Ureter (tissue), 1 donor: Measurements from ENCODE around the gene ARSB. TPM values are rescaled to one million over a fixed set of nuclear protein-coding genes. Genes with fewer than 3 reads are reported as not detected.
"Not testable (repeated sequence)": the region's sequence is repeated elsewhere in the genome, so short reads cannot be mapped to it uniquely, and the experiment has no call there.

Experiments
- DNase-seq: peaks from one replicate; pipeline ENCODE4 v3.0.0-alpha.2; 2020; ENCODE audit warnings: low spot score
- total RNA-seq: library from RNA; stranded (reverse); gene quantifications from one replicate; pipeline ENCODE4 v1.2.4, GENCODE V29; 2023
- donor health status: DM: yes; HTN: yes; CAD: no.

Gene ARSB
- total RNA-seq, 1 donor from 2014 or later = 9.9 TPM

- no peak for DNase-seq
These were observed 81.8 kb downstream of the ARSB start for GRCh38 chr5:78903353-78903752.

DNA sequence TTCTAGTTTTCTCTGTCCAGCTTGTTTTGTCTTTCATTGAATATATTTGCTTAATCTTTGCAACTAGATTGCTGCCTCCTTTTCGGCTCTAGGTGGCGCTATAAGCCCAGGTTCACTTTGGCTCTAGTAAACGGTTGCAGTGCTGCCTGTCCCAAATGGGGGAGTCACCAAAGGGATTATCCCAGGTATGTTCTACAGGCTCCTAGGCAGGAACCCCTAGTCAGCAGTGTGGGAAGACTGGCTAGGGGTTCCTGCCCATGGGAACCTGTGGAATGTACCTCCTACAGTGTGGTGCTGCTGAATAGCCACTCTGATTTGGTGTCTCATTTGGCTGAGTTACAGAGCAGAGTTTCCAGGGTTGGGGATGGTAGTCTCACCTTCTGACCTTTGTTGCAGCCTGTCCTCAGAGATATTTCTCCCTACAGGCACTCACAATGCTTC, 85.2 kb downstream of the ARSB start:
- DNase-seq = no peak

DNA sequence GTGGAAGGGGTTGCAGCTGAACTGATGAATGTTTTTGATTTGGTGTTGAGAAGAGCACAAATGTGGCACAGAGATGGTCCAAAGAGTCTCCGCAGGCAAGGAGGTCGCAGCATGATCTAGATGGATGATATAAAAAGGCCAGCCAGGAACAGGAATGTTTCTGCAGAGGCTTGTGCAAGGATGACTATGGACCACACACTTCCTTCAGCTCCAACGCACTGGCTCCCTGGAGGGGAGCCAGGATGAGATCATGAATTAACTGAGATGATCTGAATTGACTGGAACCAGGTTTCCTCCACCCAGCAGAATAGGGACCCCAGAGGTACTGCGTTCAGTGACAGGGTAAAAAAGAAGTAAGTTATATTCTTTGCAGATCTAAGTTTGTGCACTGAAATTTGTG, 89.0 kb downstream of the ARSB start:
- no peak for DNase-seq

- no peak for DNase-seq
These were observed 89.5 kb downstream of the ARSB start for GRCh38 chr5:78895616-78896015.

- DNase-seq = no peak
These were observed 91.0 kb downstream of the ARSB start for GRCh38 chr5:78893940-78894677.

GRCh38 chr5:78890667-78891379, 94.3 kb downstream of the ARSB start:
- no peak for DNase-seq

DNA sequence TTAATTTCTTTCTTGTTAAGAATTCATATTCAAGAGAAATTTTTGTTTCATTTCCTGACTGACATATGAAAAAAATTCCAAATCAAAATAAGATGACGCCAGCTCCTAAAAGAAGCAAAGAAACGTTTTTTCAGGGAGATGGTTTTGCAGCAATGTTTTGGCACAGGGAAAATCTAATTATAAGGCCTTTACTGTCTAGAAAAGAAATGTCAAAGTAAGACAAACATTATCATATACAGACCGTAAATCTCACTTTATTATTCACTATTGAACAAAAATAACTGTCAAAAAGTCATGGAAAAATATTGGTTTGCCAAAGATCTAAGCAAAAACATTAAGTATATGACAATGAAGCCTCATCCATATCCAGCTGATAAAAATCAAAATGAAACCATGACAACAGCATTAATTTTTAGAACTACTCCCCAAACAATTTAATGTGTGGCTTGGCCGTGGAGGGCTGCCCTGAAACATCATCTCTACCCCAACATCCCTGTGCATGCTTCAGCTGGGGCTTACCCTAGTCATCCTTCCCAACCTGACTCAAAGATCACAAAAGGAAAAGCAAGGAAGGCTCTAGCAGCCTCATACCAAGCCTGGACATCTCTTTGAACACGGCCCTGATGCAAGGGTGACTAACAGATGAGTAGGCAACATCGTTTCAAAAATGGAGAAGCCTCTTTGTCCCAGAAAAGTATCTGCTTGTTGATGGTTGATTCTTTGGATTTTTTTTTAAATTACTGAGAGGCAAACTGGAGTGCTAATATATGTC, 95.6 kb downstream of the ARSB start:
- DNase-seq = no peak

- no peak for DNase-seq
These were observed 96.3 kb downstream of the ARSB start for GRCh38 chr5:78888580-78889368.

DNA sequence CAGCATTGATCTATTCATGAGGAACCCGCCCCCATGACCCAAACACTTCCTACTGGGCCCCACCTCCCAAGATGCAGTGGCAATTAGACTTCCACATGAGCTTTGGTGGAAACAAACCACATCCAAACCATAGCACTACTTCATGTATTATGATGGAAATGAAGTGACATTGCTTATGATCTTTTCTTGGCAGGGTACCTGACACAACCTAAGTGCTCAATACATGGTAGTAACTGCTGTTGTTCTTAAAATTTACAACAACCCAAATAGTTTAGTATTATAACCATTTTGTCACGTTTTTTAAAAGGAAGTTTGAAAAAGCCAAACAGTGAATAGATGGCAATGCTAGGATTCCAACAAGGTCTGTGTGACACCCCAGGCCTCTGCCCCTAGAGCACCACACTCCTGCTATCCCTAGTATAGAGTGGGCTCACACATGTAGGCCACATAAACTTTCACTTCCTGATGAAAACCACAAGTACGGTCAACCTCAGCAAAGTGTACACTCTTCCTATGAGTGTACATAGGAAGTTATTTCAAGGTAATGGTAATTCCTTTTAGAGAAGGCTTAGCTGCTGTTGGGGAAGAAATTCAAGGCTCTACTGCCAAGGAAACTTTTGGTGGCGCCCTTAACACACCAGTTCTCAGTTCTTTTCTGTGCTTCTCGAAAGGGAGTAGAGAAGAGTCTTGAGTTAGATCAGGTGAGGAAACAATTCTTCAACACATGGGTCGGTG, 97.6 kb downstream of the ARSB start:
- no peak for DNase-seq

DNA sequence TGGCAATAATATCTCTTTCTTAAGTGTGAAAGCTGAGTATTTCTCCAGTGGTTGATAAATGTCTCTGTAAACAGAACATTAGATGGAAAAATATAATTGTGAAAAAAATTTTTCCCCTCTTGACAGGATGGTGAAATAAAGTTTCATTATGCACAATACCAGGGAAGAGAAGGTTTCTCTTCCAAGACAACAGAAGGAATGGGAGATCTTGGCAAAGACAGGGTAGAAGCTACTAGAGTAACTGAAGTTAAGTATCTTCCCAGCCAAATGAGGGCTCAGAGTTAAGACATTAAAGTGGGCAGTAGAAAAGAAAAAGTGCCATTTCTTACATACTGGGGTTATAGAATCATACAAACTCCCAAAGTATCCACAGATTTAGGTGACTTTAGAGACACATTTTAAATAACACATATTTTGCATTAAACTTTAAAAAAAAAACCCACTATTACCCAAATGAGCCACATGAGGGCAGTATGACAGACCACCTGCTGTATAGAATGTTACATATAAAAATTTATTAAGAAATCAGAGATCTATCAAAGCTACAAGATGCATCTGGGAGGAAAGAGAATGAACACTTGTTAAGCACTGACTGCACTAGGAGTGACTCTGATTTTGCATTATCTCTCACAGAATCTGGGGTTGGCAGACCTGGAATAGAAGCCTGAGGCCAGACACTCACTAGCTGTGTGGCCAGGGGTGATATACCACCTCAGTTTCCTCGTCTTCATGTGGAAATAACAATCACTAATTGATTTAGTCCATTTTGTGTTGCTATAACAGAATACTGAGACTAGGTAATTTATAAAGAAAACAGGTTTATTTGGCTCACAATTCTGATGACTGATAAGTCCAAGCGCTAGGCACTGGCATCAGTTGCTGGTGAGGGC, 98.5 kb downstream of the ARSB start:
- DNase-seq = no peak

DNA sequence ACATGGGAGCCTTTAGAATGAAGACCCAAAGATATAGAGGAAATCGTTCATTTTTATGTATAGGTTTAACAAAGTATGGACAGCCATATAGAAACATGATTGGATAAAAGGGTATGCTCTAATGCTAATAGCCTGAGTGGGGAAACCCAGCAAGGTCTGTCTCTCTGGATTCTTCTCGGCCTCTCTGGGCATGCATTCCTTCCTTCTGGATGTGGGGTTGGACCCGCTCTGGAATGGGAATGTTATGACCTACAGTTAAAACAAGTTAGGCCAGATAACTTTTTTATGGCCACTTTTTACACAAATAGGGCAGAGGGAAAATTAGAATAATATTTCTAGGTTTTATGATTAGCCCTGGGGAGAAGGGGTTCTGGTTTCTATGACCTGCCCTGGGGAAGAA, 103.2 kb downstream of the ARSB start:
- DNase-seq = no peak

DNA sequence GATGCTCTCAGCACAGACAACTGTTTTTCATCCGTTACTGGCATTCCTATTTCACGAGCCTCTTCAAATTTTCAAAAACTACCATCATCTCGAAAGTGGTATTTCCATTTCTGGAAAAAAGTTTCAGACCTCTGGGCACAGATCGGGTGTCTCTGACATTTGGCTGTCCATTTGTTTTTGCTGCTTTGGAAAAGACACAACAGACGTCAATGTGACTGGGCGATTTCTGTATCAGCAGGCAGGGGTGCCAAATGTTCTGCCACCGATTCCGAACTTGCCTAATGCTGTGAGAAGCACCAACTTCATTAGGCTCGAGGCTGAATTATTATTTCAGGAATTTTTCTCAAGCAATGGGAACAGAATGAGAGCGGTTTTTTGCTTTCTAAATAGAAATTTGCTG, 105.6 kb downstream of the ARSB start:
- no peak for DNase-seq

DNA sequence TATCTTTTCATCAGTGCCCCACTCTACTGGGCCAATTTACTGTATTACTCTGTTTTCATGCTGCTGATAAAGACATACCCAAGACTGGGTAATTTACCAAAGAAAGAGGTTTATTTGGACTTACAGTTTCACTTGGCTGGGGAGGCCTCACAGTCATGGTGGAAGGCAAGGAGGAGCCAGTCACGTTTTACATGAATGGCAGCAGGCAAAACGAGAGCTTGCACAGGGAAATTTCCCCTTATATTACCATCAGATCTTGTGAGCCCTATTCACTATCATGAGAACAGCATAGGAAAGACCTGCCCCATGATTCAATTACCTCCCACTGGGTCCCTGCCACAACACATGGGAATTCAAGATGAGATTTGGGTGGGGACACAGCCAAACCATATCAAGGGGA, 119.0 kb downstream of the ARSB start:
- not testable (repeated sequence) for DNase-seq

- DNase-seq = no peak
These were observed 126.7 kb downstream of the ARSB start for GRCh38 chr5:78858364-78858763.

GRCh38 chr5:78855026-78855425, 130.1 kb downstream of the ARSB start:
- no peak for DNase-seq

DNA sequence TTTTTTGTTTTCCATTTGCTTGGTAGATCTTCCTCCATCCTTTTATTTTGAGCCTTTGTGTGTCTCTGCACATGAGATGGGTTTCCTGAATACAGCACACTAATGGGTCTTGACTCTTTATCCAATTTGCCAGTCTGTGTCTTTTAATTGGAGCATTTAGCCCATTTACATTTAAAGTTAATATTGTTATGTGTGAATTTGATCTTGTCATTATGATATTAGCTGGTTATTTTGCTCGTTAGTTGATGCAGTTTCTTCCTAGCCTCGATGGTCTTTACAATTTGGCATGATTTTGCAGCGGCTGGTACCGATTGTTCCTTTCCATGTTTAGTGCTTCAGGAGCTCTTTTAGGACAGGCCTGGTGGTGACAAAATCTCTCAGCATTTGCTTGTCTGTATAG, 133.2 kb downstream of the ARSB start:
- DNase-seq = not testable (repeated sequence)

DNA sequence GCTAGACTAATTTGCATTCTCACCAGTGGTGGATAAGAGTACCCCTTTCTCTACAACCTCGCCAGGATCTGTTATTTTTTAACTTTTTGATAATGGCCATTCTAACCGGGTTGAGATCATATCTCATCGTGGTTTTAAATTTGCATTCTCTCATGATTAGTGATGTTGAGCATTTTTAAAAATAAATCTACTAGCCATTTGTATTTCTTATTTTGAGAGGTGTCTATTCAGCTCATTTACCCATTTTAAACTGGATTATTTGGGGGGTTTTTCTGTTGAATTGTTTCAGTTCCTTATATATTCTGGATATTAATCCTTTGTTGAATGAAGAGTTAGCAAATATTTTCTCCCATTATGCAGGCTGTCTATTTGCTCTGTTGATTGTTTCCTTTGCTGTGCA, 139.6 kb downstream of the ARSB start:
- no peak for DNase-seq

DNA sequence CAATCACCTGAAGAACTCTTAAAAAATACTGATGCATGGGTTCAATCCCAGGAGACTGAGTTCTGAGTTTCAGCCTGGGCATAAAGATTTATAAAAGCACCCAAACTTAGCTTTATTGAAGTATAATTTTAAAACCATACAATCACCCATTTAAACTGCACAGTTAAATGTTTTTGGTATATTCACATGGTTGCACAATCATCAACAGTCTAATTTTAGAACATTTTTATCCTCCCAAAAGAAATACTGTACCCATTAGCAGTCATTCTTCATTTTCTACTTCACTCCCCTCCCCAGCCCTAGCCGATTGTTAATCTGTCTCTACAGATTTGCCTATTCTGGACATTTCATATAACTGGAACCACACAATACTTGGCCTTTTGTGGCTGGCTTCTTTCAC, 141.7 kb downstream of the ARSB start:
- no peak for DNase-seq

DNA sequence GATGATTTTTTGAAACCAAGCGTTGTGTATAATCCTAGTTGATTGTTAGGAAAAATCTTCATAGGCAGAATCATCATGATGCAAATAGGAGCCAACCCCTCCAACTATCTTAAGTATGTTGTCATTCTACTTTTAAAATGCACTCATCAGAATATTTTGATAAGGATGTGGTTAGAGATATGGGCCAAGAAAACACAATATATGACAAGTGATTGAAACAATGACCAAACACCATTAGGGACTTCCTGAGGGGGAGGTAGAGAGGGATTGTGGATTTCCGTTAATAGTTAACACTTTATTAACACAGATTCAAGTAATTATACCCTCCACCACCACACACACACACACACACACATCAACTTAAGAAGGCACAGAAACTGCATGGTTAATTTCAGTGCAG, 143.3 kb downstream of the ARSB start:
- DNase-seq = no peak

- no peak for DNase-seq
These were observed 146.4 kb downstream of the ARSB start for GRCh38 chr5:78838753-78839152.
